Panc1 (cell line): ENCODE measurements around the gene ADAD2. TPM values are rescaled to one million over a fixed set of nuclear protein-coding genes. Genes with fewer than 3 reads are reported as not detected.

Experiments
- ATAC-seq: fragments of 200-7000 bp; cut with Tn5 transposase; 2 replicates; pipeline ENCODE4 v1.9.1; 2020; ENCODE audit warnings: mild to moderate bottlenecking, moderate library complexity
- BruUV-seq: library from RNA; stranded (reverse); fragments of 400-500 nt; replicated peaks from 2 replicates; lab custom pipeline; 2021; lab: Mats Ljungman, UMichigan
- CTCF ChIA-PET: fragments of 300-600 bp; sonication (Branson Sonifier 250); formaldehyde crosslinking; loops from one replicate; lab custom pipeline; 2022; ENCODE audit warnings: antibody characterized with exemption; lab: Charles Lee
- POLR2A ChIA-PET: fragments of 300-600 bp; sonication (Branson Sonifier 250); formaldehyde crosslinking; loops from one replicate; lab custom pipeline; 2022; ENCODE audit warnings: antibody characterized with exemption; lab: Charles Lee
- DNase-seq: peaks from one replicate; pipeline ENCODE4 v3.0.0-alpha.2; 2010; ENCODE audit warnings: low read depth, low spot score
- H3K27ac ChIP-seq: 2 replicates; pipeline ENCODE4 v1.5.1; 2011; ENCODE audit warnings: mild to moderate bottlenecking, low read length, inconsistent platforms
- H3K27me3 ChIP-seq: fragments of 200-500 bp; sonication (Bioruptor generic); 2 replicates; pipeline ENCODE4 v1.6.0; 2014; ENCODE audit warnings: low read length, inconsistent platforms; ENCODE audit not compliant: control insufficient read depth, insufficient read depth
- H3K36me3 ChIP-seq: fragments of 200-500 bp; sonication (Bioruptor generic); 2 replicates; pipeline ENCODE4 v1.5.1; 2014; ENCODE audit warnings: inconsistent platforms, mild to moderate bottlenecking, low read length, moderate library complexity; ENCODE audit not compliant: control insufficient read depth, insufficient read depth
- H3K4me1 ChIP-seq: 2 replicates; pipeline ENCODE4 v1.5.1; 2011; ENCODE audit warnings: inconsistent platforms, mild to moderate bottlenecking, low read length, moderate library complexity; ENCODE audit not compliant: control insufficient read depth, insufficient read depth
- H3K4me3 ChIP-seq, 2 experiments: 2 replicates each; pipeline ENCODE4 v1.5.1; 2011 to 2012; ENCODE audit warnings: low read depth in 2 of 2, low read length in 2 of 2, mild to moderate bottlenecking in 2 of 2, inconsistent platforms in 1 of 2, moderate library complexity in 1 of 2
- H3K9me3 ChIP-seq: fragments of 200-500 bp; sonication (Bioruptor generic); 2 replicates; pipeline ENCODE4 v1.5.1; 2014; ENCODE audit warnings: low read depth, mild to moderate bottlenecking, inconsistent platforms, low read length, moderate library complexity; ENCODE audit not compliant: control insufficient read depth, insufficient read depth
- POLR2AphosphoS5 ChIP-seq: IDR thresholded peaks from 2 replicates; pipeline ENCODE4 v1.6.1; 2012; ENCODE audit warnings: mild to moderate bottlenecking, low read depth, low read length, moderate library complexity
- SIN3A ChIP-seq: IDR thresholded peaks from 2 replicates; pipeline ENCODE4 v1.6.1; 2012; ENCODE audit warnings: low read depth, mild to moderate bottlenecking, low read length, moderate library complexity, borderline replicate concordance; ENCODE audit not compliant: insufficient read depth
- TCF7L2 ChIP-seq: IDR thresholded peaks from 2 replicates; pipeline ENCODE4 v1.6.1; 2011; ENCODE audit warnings: mild to moderate bottlenecking, low read depth, low read length, inconsistent platforms
- in situ Hi-C: cut with HindIII; loops from 2 replicates; pipeline ENCODE4 v1.10.0; 2016; ENCODE audit warnings: low sequenced_read_pairs, low pct_unique_long_range_greater_than_20kb
- intact Hi-C: fragments of 100-400 bp; cut with micrococcal nuclease; formaldehyde crosslinking; loops from one replicate; pipeline ENCODE4 v1.10.0; 2022; ENCODE audit not compliant: unreplicated experiment
- total RNA-seq: library from RNA; stranded (reverse); gene quantifications from one replicate; pipeline ENCODE4 v1.2.1, GENCODE V29; 2021; ENCODE audit not compliant: unreplicated experiment
- TF ChIP-seq, protein P1 (sequence below): fragments of 450-650 bp; IDR thresholded peaks from 2 replicates; pipeline ENCODE4 v1.5.1; 2017; ENCODE audit warnings: mild to moderate bottlenecking
- TF ChIP-seq, protein P2 (sequence below), 2 experiments: IDR thresholded peaks; 2 replicates each; pipeline ENCODE4 v1.6.1; 2011 to 2012; ENCODE audit warnings: low read depth in 2 of 2, control low read depth in 1 of 2, low read length in 1 of 2, mild to moderate bottlenecking in 1 of 2, moderate library complexity in 1 of 2; ENCODE audit not compliant: insufficient read depth in 1 of 2

The ADAD2 gene
- total RNA-seq, 1 experiment from 2014 or later, result not detected

DNA sequence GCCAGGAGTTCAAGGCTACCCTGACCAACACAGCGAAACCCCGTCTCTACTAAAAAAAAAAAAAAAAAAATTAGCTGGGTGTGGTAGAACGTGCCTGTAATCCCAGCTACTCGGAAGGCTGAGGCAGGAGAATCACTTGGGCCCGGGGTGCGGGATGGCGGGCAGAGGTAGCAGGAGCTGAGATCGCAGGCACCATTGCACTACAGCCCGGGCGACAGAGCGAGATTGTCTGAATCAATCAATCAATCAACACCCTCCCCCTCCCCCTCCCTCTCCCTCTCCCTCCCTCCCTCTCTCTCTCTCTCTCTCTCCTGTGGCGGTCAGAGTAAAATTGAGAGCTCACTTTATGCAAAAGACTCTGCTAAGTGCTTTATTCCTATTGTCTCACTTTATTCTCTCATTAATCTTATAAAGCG lies 47.2 kb upstream of the ADAD2 start:
- H3K4me3 ChIP-seq, result peak overlapping the region; percentile 74 to 78
- H3K27ac ChIP-seq, result no peak overlapping the region
- H3K36me3 ChIP-seq, result peaks cover 5% of the 10 kb centered on the region; the same call in 1 of the 2 replicates
- in situ Hi-C loops (no loop called here), intact Hi-C loops (no loop called here)
- CTCF ChIA-PET, result interaction anchor here (0.6 kb wide), 2 partner anchors 40 to 62 kb away, joined by 5 to 6 read pairs; no protein-coding TSS in a partner anchor
- no peaks in the 10 kb centered on the region; the same call in 1 of the 2 replicates for H3K4me1 ChIP-seq
- no peak for TF ChIP-seq SIN3A
- no peak for TF ChIP-seq TCF7L2
- TF ChIP-seq POLR2AphosphoS5, result no peak
- TF ChIP-seq, protein P1, sequence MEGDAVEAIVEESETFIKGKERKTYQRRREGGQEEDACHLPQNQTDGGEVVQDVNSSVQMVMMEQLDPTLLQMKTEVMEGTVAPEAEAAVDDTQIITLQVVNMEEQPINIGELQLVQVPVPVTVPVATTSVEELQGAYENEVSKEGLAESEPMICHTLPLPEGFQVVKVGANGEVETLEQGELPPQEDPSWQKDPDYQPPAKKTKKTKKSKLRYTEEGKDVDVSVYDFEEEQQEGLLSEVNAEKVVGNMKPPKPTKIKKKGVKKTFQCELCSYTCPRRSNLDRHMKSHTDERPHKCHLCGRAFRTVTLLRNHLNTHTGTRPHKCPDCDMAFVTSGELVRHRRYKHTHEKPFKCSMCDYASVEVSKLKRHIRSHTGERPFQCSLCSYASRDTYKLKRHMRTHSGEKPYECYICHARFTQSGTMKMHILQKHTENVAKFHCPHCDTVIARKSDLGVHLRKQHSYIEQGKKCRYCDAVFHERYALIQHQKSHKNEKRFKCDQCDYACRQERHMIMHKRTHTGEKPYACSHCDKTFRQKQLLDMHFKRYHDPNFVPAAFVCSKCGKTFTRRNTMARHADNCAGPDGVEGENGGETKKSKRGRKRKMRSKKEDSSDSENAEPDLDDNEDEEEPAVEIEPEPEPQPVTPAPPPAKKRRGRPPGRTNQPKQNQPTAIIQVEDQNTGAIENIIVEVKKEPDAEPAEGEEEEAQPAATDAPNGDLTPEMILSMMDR, result no peak
- TF ChIP-seq, protein P2, sequence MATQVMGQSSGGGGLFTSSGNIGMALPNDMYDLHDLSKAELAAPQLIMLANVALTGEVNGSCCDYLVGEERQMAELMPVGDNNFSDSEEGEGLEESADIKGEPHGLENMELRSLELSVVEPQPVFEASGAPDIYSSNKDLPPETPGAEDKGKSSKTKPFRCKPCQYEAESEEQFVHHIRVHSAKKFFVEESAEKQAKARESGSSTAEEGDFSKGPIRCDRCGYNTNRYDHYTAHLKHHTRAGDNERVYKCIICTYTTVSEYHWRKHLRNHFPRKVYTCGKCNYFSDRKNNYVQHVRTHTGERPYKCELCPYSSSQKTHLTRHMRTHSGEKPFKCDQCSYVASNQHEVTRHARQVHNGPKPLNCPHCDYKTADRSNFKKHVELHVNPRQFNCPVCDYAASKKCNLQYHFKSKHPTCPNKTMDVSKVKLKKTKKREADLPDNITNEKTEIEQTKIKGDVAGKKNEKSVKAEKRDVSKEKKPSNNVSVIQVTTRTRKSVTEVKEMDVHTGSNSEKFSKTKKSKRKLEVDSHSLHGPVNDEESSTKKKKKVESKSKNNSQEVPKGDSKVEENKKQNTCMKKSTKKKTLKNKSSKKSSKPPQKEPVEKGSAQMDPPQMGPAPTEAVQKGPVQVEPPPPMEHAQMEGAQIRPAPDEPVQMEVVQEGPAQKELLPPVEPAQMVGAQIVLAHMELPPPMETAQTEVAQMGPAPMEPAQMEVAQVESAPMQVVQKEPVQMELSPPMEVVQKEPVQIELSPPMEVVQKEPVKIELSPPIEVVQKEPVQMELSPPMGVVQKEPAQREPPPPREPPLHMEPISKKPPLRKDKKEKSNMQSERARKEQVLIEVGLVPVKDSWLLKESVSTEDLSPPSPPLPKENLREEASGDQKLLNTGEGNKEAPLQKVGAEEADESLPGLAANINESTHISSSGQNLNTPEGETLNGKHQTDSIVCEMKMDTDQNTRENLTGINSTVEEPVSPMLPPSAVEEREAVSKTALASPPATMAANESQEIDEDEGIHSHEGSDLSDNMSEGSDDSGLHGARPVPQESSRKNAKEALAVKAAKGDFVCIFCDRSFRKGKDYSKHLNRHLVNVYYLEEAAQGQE (IDR thresholded peaks at IDR 0.05; ENCODE audit: insufficient read depth in 1 of 2, low read depth in 2 of 2, low read length in 1 of 2), result no peak
- ATAC-seq, result no peak
- no peaks in the 10 kb centered on the region for H3K27me3 ChIP-seq
- POLR2A ChIA-PET, result no interaction called here
- no peak for DNase-seq
- no TSS peak for BruUV-seq
- no peaks in the 10 kb centered on the region for H3K9me3 ChIP-seq

DNA sequence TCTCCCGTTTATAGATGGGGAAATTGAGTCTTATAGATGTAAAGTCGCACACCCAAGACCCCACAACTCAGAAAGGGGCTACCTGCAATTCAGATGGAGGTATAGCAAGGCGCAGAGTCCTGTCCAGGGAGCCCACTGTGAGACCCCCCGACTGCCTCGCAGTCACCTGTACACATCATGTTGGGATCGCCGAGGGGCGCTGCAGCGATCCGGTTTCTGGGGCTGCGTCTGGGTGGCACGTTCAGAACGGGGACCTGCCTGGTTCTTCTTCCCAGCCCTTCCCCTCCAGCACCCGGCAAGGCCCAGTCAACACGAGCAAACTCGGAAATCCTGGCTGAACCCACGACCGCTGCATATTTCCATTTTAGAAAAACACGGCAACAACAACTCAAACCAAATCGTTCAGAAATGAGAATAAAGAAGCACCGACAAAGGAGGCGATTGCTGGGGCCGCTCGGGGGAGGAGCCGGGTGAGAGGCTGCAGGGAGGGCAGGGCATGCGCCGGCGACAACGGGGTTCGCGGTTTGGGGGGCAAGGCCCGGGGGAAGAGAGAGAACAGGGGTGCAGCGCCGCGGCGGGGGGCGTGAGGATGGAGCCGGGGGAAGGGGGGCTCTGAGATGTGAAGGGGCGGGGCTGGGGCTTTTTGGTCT lies 46.6 kb upstream of the ADAD2 start:
- ATAC-seq, result peak; percentile 43
- H3K36me3 ChIP-seq, result peaks cover 5% of the 10 kb centered on the region; the same call in 1 of the 2 replicates
- no peak for DNase-seq
- in situ Hi-C loops, result no loop called here
- H3K4me3 ChIP-seq, result peak overlapping the region; percentile 74 to 78
- POLR2A ChIA-PET, result no interaction called here
- intact Hi-C loops, result no loop called here
- no TSS peak for BruUV-seq
- TF ChIP-seq, protein P1, result no peak
- TF ChIP-seq TCF7L2 (0 out of 2 replicates have a peak, but pooled peaks have one; percentile 18), POLR2AphosphoS5 (no peak), SIN3A (no peak)
- TF ChIP-seq, protein P2 (IDR thresholded peaks at IDR 0.05; ENCODE audit: insufficient read depth in 1 of 2, low read depth in 2 of 2, low read length in 1 of 2), result no peak
- H3K27ac ChIP-seq, result peak overlapping the region; percentile 66
- CTCF ChIA-PET, result interaction anchor here (0.6 kb wide), 2 partner anchors 40 to 63 kb away, joined by 5 to 6 read pairs; no protein-coding TSS in a partner anchor
- no peaks in the 10 kb centered on the region for H3K9me3 ChIP-seq
- H3K27me3 ChIP-seq, result no peaks in the 10 kb centered on the region
- no peaks in the 10 kb centered on the region for H3K4me1 ChIP-seq
